ENCODE data around the gene RAB12.

GRCh38 chr18:8584798-8585197, 24.4 kb upstream of the RAB12 start:
- TF ChIP-seq, protein P1, sequence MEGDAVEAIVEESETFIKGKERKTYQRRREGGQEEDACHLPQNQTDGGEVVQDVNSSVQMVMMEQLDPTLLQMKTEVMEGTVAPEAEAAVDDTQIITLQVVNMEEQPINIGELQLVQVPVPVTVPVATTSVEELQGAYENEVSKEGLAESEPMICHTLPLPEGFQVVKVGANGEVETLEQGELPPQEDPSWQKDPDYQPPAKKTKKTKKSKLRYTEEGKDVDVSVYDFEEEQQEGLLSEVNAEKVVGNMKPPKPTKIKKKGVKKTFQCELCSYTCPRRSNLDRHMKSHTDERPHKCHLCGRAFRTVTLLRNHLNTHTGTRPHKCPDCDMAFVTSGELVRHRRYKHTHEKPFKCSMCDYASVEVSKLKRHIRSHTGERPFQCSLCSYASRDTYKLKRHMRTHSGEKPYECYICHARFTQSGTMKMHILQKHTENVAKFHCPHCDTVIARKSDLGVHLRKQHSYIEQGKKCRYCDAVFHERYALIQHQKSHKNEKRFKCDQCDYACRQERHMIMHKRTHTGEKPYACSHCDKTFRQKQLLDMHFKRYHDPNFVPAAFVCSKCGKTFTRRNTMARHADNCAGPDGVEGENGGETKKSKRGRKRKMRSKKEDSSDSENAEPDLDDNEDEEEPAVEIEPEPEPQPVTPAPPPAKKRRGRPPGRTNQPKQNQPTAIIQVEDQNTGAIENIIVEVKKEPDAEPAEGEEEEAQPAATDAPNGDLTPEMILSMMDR (IDR thresholded peaks at IDR 0.05) = no peak
- TF ChIP-seq POLR2A (IDR thresholded peaks at IDR 0.05) = no peak

Measured in esophagus squamous epithelium (tissue), 4 donors.